ENCODE results near the gene CDKAL1.
"Not testable (repeated sequence)": the region's sequence is repeated elsewhere in the genome, so short reads cannot be mapped to it uniquely, and the experiment has no call there.

The CDKAL1 gene

GRCh38 chr6:20554326-20554725 is 20.1 kb downstream of the CDKAL1 start:
- no peak for DNase-seq (ENCODE audit: low read depth)

- no peak for DNase-seq (ENCODE audit: low read depth)
These were observed 20.6 kb downstream of the CDKAL1 start for GRCh38 chr6:20554817-20555216.

GRCh38 chr6:20559924-20560551 is 25.8 kb downstream of the CDKAL1 start:
- no peak for DNase-seq (ENCODE audit: low read depth)

- no peak for DNase-seq (ENCODE audit: low read depth)
These were observed 29.1 kb downstream of the CDKAL1 start for GRCh38 chr6:20563377-20563776.

- DNase-seq (ENCODE audit: low read depth) = no peak
These were observed 30.0 kb downstream of the CDKAL1 start for GRCh38 chr6:20564269-20564668.

GRCh38 chr6:20564777-20565176 is 30.5 kb downstream of the CDKAL1 start:
- no peak for DNase-seq (ENCODE audit: low read depth)

GRCh38 chr6:20565342-20565741 is 31.1 kb downstream of the CDKAL1 start:
- DNase-seq (ENCODE audit: low read depth) = no peak

- no peak for DNase-seq (ENCODE audit: low read depth)
These were observed 31.9 kb downstream of the CDKAL1 start for GRCh38 chr6:20566109-20566508.

- DNase-seq (ENCODE audit: low read depth) = no peak
These were observed 34.8 kb downstream of the CDKAL1 start for GRCh38 chr6:20569000-20569610.

- no peak for DNase-seq (ENCODE audit: low read depth)
These were observed 37.0 kb downstream of the CDKAL1 start for GRCh38 chr6:20571261-20571660.

GRCh38 chr6:20572288-20572687 is 38.0 kb downstream of the CDKAL1 start:
- no peak for DNase-seq (ENCODE audit: low read depth)

GRCh38 chr6:20572940-20573339 is 38.7 kb downstream of the CDKAL1 start:
- DNase-seq (ENCODE audit: low read depth) = no peak

GRCh38 chr6:20574355-20574754 is 40.1 kb downstream of the CDKAL1 start:
- no peak for DNase-seq (ENCODE audit: low read depth)

- DNase-seq (ENCODE audit: low read depth) = no peak
These were observed 40.9 kb downstream of the CDKAL1 start for GRCh38 chr6:20575125-20575524.

GRCh38 chr6:20575704-20576451 is 41.6 kb downstream of the CDKAL1 start:
- DNase-seq (ENCODE audit: low read depth) = no peak

- DNase-seq (ENCODE audit: low read depth) = no peak
These were observed 43.0 kb downstream of the CDKAL1 start for GRCh38 chr6:20577173-20577688.

- no peak for DNase-seq (ENCODE audit: low read depth)
These were observed 46.8 kb downstream of the CDKAL1 start for GRCh38 chr6:20581070-20581469.

- no peak for DNase-seq (ENCODE audit: low read depth)
These were observed 48.6 kb downstream of the CDKAL1 start for GRCh38 chr6:20582586-20583443.

GRCh38 chr6:20583444-20583800 is 49.2 kb downstream of the CDKAL1 start:
- DNase-seq (ENCODE audit: low read depth) = no peak

- no peak for DNase-seq (ENCODE audit: low read depth)
These were observed 50.0 kb downstream of the CDKAL1 start for GRCh38 chr6:20584100-20584731.

GRCh38 chr6:20589266-20589665 is 55.0 kb downstream of the CDKAL1 start:
- no peak for DNase-seq (ENCODE audit: low read depth)

GRCh38 chr6:20590476-20590875 is 56.2 kb downstream of the CDKAL1 start:
- not testable (repeated sequence) for DNase-seq (ENCODE audit: low read depth)
